ENCODE data around the gene KLHDC3. TPM values are rescaled to one million over a fixed set of nuclear protein-coding genes. Genes with fewer than 3 reads are reported as not detected.

The KLHDC3 gene
- total and polyA plus RNA-seq, 2 of the 13 experiments (the other 11 are each of a cell fraction or from before 2014, with no cell fraction given), result 78.3 to 91.5 TPM

DNA sequence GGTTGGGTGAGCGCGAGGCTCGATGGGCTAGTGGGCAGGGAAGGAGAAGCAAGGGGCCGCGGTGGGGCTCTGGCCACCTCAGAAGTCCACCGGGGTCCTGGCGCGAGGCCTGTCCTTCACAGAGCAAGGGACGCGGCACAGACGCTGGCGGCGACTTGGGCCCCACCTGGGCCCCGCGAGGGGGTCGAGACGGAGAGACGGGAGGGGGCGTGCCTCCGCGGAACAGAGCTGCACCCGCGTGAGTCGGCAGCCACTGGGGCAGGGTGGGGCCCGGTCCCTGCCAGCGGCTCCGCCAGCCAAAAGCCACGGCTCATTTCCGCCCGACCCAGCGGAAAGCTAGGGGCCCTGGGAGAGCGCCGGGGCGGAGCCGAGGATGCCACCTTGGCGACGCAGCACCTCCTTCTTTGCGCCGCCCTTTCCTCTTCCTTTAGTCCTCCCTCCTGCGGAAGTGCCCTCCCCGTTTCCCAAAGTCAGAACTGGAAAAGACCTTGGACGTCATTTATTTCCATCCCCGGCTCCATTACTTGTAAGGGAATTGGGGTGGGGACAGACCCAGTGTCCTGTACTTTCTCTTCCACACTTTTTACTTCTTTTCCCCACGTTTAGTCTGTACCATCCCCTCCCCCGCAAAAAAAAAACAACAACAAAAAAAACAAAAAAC lies 39.6 kb downstream of the KLHDC3 start, which contains the start of gene CUL7 (continued):
- TF ChIP-seq, protein P1, sequence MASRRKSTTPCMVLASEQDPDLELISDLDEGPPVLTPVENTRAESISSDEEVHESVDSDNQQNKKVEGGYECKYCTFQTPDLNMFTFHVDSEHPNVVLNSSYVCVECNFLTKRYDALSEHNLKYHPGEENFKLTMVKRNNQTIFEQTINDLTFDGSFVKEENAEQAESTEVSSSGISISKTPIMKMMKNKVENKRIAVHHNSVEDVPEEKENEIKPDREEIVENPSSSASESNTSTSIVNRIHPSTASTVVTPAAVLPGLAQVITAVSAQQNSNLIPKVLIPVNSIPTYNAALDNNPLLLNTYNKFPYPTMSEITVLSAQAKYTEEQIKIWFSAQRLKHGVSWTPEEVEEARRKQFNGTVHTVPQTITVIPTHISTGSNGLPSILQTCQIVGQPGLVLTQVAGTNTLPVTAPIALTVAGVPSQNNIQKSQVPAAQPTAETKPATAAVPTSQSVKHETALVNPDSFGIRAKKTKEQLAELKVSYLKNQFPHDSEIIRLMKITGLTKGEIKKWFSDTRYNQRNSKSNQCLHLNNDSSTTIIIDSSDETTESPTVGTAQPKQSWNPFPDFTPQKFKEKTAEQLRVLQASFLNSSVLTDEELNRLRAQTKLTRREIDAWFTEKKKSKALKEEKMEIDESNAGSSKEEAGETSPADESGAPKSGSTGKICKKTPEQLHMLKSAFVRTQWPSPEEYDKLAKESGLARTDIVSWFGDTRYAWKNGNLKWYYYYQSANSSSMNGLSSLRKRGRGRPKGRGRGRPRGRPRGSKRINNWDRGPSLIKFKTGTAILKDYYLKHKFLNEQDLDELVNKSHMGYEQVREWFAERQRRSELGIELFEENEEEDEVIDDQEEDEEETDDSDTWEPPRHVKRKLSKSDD (CRISPR knock-in tag; IDR thresholded peaks at IDR 0.05; ENCODE audit: low read depth), result peak; percentile 39; the same call in 1 of the 2 replicates
- TF ChIP-seq CEBPG (CRISPR knock-in tag; IDR thresholded peaks at IDR 0.05), result peak; percentile 61; the same call in 1 of the 2 replicates
- TF ChIP-seq DR1 (CRISPR knock-in tag; IDR thresholded peaks at IDR 0.05), result peak; percentile 72; the same call in 1 of the 2 replicates
- no peak for TF ChIP-seq PLRG1 (conservative IDR thresholded peaks at IDR 0.05)
- peak; percentile 66; the same call in 1 of the 2 replicates for TF ChIP-seq ZSCAN12 (CRISPR knock-in tag; IDR thresholded peaks at IDR 0.05)
- 0 out of 2 replicates have a peak, but pooled peaks have one; percentile 72 for TF ChIP-seq ZNF33A (CRISPR knock-in tag; IDR thresholded peaks at IDR 0.05; ENCODE audit: borderline replicate concordance)
- peak; percentile 80 for TF ChIP-seq ZNF205 (CRISPR knock-in tag; IDR thresholded peaks at IDR 0.05)
- TF ChIP-seq KDM3A (CRISPR knock-in tag; IDR thresholded peaks at IDR 0.05; ENCODE audit: low read depth), result peak; percentile 95
- peak; percentile 90 for TF ChIP-seq RELA (CRISPR knock-in tag; IDR thresholded peaks at IDR 0.05)
- TF ChIP-seq SMYD3 (CRISPR knock-in tag; IDR thresholded peaks at IDR 0.05), result peak; percentile 70; the same call in 1 of the 2 replicates
- TF ChIP-seq MLLT10 (CRISPR knock-in tag; IDR thresholded peaks at IDR 0.05), result no peak
- peak; percentile 100 for TF ChIP-seq ETV6 (CRISPR knock-in tag; conservative IDR thresholded peaks at IDR 0.05)
- peak; percentile 78 for TF ChIP-seq SNAPC2 (CRISPR knock-in tag; IDR thresholded peaks at IDR 0.05)
- TF ChIP-seq, protein P2, sequence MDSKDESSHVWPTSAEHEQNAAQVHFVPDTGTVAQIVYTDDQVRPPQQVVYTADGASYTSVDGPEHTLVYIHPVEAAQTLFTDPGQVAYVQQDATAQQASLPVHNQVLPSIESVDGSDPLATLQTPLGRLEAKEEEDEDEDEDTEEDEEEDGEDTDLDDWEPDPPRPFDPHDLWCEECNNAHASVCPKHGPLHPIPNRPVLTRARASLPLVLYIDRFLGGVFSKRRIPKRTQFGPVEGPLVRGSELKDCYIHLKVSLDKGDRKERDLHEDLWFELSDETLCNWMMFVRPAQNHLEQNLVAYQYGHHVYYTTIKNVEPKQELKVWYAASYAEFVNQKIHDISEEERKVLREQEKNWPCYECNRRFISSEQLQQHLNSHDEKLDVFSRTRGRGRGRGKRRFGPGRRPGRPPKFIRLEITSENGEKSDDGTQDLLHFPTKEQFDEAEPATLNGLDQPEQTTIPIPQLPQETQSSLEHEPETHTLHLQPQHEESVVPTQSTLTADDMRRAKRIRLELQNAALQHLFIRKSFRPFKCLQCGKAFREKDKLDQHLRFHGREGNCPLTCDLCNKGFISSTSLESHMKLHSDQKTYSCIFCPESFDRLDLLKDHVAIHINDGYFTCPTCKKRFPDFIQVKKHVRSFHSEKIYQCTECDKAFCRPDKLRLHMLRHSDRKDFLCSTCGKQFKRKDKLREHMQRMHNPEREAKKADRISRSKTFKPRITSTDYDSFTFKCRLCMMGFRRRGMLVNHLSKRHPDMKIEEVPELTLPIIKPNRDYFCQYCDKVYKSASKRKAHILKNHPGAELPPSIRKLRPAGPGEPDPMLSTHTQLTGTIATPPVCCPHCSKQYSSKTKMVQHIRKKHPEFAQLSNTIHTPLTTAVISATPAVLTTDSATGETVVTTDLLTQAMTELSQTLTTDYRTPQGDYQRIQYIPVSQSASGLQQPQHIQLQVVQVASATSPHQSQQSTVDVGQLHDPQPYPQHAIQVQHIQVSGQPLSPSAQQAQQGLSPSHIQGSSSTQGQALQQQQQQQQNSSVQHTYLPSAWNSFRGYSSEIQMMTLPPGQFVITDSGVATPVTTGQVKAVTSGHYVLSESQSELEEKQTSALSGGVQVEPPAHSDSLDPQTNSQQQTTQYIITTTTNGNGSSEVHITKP (CRISPR knock-in tag; IDR thresholded peaks at IDR 0.05; ENCODE audit: low read depth), result peak; percentile 71; the same call in 1 of the 2 replicates
- TF ChIP-seq, protein P3, sequence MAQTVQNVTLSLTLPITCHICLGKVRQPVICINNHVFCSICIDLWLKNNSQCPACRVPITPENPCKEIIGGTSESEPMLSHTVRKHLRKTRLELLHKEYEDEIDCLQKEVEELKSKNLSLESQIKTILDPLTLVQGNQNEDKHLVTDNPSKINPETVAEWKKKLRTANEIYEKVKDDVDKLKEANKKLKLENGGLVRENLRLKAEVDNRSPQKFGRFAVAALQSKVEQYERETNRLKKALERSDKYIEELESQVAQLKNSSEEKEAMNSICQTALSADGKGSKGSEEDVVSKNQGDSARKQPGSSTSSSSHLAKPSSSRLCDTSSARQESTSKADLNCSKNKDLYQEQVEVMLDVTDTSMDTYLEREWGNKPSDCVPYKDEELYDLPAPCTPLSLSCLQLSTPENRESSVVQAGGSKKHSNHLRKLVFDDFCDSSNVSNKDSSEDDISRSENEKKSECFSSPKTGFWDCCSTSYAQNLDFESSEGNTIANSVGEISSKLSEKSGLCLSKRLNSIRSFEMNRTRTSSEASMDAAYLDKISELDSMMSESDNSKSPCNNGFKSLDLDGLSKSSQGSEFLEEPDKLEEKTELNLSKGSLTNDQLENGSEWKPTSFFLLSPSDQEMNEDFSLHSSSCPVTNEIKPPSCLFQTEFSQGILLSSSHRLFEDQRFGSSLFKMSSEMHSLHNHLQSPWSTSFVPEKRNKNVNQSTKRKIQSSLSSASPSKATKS (CRISPR knock-in tag; IDR thresholded peaks at IDR 0.05), result peak; percentile 85; the same call in 1 of the 2 replicates
- 0 out of 2 replicates have a peak, but pooled peaks have one; percentile 22 for TF ChIP-seq MZF1 (CRISPR knock-in tag; IDR thresholded peaks at IDR 0.05; ENCODE audit: borderline replicate concordance)
- peak; percentile 93 for TF ChIP-seq KMT2A (CRISPR knock-in tag; IDR thresholded peaks at IDR 0.05)
- peak; percentile 85 for TF ChIP-seq ZNF724P (CRISPR knock-in tag; IDR thresholded peaks at IDR 0.05; ENCODE audit: borderline replicate concordance)
- TF ChIP-seq, protein P4, sequence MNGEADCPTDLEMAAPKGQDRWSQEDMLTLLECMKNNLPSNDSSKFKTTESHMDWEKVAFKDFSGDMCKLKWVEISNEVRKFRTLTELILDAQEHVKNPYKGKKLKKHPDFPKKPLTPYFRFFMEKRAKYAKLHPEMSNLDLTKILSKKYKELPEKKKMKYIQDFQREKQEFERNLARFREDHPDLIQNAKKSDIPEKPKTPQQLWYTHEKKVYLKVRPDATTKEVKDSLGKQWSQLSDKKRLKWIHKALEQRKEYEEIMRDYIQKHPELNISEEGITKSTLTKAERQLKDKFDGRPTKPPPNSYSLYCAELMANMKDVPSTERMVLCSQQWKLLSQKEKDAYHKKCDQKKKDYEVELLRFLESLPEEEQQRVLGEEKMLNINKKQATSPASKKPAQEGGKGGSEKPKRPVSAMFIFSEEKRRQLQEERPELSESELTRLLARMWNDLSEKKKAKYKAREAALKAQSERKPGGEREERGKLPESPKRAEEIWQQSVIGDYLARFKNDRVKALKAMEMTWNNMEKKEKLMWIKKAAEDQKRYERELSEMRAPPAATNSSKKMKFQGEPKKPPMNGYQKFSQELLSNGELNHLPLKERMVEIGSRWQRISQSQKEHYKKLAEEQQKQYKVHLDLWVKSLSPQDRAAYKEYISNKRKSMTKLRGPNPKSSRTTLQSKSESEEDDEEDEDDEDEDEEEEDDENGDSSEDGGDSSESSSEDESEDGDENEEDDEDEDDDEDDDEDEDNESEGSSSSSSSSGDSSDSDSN (CRISPR knock-in tag; IDR thresholded peaks at IDR 0.05), result peak; percentile 94
